ENCODE measurements around the gene NEUROD6.

Gene NEUROD6

DNA sequence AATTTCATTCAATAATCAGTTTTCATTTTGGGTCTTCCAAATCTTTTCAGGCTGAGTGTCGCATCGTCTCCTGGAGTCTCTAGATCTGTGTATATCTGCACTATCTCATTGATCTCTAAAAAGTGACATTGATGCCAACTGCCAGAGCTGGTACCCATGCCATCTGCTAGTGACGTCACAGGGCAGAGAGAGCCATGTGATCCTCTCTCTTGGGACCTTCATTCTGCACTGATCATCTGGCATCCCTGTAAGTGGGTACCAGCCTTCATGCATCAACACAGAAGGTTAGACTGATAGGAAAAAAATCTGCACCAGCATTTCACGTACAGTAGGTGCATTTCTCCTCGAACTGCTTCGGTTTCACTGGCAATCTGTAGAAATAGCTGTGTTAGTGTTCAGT is at the start of gene NEUROD6:
TSS of gene NEUROD6 (minus strand) at position 124 of the 400 bp plus-strand sequence. CDS start 1,458 bp downstream, outside the sequence.
- no peak for DNase-seq (ENCODE audit: low read depth, low spot score)

DNA sequence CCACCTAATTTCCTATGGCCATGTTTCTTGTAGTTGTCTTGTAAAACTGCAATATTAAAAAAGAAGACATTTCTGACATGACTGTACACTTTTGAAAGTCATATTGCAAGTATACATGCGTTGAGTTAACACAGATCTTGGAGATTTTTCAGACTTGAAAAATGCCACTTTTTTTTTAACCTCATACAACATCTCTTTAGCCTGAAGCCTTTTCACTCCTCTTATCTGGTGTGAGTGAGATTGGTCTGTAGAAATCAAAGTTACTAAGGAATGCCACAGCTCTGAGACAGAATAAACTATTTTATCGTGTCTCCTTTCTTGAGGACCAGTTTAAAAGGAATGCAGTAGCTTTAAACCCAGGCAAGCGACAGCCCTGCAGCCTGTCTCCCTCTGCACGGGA is 43.9 kb upstream of the NEUROD6 start:
- DNase-seq (ENCODE audit: low read depth, low spot score) = no peak

DNA sequence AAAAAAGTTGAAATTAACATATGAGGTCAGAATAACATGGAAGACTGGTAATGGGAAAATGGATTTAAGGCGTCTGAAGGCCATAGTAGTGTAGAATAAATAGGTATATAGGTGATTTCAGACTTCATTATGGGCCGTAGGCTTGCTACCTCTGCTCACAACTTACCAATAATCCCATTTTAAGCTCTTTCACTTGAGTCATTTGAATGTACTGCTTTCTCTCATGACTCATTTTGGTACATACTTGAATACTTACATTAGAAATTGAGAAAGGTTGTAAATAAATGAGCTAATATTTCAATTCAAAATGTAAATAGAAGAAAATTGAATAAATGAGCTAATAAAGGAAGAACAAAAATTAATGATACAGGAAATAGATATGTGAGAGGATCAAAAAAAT is 42.2 kb upstream of the NEUROD6 start:
- no peak for DNase-seq (ENCODE audit: low read depth, low spot score)

DNA sequence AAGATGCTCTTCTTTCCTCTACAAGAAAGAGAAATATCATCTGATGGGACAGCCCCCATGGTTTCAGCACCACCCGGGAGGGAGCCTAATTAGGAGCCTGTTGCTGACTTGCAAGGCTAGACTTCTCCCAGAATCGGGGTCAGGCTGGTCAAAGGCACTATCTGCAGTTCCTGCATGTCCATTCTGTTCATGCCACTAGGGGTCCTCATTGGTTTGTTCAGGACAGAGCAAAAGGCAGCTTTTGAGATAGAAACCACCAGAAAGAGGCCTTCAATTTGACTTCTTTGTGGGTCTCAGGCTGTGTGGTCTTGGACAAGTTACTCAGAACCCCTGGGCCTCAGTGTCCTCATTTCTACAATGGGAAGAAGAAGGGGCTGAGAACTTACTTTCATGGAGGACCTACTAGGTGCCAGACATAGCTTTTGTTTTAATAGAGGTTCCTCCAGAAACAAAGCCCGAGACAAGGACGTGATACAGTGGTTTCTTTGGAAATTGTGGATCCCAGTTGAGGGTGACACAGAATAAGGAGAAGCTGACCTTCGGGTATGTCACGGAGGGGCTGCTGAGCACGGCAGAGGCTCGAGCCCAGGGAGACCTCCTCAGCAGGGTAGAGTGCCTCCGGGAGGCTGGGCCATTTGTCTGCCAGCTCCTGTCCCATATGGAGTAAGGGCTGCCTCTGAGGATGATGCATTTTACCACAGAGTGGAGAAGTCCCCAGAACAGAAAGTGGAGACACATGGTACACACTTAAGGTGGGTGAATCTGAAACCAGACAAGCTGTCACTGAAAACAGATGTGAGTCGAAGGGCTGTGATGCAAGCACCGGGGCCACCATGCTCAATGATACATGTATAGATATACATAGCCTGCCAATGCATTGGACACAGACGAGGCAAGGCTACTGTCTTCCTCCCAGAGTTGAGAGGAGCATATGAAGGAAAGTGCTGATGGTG is 33.1 kb upstream of the NEUROD6 start:
- no peak for DNase-seq (ENCODE audit: low read depth, low spot score)

DNA sequence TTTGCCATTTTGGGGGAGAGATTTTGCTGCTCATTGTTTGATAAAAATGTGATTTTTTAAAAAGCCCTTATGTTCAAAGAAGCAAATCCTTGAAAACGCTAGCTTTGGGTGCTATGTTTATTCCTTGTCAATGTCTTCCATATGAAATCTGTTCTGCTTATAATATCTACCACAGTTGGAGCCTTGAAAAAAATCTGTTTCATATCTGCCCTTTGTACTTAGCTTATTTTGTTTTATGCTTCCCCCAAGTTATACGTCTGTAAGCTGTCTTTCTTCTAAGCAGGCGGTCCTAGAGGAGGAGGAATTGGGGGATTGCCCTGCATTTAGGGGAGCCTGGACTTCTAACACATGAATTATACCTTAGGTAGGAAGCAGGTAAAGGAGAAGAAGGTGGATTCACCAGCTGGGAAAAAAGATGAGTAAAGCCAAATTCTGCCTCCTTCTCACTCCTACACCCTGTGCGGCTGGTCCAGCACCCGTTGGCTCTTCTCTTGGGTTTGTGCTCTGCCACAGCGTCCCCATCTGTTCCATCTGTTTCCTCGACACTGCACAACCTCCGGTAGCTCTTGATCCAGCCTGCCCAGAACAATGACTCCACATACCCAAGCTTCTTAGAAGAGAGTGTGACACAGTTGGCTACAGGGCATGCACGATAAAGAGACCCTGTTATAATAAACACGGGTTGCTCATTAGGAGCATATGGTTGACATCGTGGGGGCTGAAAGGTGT is 31.9 kb upstream of the NEUROD6 start:
- no peak for DNase-seq (ENCODE audit: low read depth, low spot score)

DNA sequence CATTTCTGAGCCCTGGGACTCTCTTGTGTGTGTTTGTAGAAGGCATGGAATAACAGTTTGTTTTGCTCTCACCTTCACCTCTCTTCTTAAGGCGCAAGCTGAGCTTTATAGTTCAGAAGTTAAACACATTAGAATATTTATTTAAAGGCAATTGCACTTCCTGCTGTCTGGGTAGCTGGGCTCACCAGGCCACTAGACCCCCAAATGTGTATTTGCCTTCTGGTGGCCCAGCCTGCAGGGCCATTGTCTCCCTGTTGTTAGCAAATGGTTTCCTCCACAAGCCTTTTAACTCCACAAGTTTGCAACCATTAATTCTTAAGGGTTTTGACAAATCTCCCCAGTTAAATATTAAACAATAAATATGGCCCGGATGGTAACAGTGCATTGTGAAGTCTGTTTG is 31.1 kb upstream of the NEUROD6 start:
- no peak for DNase-seq (ENCODE audit: low read depth, low spot score)

DNA sequence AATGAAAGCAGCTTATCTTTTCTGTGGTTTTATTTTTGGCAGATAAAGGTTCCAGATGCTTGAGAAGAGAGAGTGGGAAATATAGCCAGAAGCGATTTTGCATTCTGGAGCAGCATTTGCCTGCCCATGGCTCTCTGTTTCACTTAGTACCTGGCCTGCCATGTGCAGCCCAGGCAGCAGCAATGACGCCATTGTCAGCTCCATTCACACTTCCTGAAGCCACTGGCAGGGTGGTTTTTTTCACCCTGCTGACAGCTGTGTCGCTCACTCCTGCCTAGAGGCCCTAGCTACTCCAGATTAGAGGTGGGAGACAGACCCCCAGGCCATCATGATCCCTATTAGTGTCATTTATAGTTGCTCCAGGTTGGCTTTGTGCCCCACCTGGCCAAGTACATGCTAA is 30.1 kb upstream of the NEUROD6 start:
- DNase-seq (ENCODE audit: low read depth, low spot score) = no peak

DNA sequence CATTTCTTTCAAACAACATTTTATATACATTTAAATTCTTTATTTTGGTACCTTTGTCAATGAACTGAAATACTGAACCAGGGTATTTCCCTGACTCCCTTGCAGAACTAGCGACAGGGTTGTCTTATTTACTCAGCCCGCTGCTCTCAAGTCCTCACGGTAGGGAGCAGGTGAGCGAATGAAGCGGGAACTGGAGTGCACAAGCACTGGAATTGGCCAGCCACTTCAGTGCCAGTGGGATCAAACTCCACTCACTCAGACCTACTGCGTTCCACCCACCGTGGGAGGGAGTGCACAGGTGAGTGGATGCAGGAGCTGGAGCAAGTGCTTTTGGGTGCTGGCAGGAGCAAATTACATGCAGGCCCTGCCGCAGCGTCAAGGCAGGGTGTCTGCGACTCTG is 28.1 kb upstream of the NEUROD6 start:
- no peak for DNase-seq (ENCODE audit: low read depth, low spot score)

DNA sequence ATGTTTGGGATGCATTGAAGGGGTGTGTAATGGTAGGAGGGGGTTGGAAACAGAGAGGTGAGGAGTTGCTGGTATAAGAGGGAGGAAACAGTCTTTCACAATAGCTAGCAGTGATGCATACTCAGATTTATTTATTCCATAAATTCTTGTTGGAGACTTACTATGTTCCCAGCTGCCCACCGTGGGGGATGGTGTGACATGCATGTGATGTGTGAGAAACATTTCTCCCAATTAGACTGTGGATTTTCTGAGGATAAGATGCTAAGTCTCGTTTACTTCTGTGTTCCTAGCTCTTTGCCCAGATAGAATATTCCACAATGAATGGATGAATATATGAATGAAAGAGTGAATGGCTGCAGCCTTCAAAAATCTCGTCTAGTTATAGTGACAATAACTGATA is 23.0 kb upstream of the NEUROD6 start:
- no peak for DNase-seq (ENCODE audit: low read depth, low spot score)

DNA sequence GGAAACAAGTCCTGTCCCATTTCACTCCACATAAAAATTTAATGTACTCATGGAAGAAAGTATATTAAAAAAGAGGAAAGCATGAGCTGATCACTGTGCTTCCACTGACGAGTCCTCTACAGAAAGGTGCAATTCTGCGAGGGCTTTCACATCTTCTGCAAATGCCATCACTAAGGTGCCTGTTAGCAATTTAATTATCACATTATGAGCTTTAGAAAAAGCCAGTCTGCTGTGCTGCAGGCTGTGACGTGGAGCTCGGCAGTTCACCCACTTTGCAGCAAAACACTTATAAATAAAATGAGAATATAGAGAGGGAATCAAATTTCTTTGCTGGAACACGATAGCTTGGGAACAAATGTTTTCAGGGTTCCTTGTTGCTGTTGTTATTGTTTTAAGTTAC is 22.5 kb upstream of the NEUROD6 start:
- no peak for DNase-seq (ENCODE audit: low read depth, low spot score)

DNA sequence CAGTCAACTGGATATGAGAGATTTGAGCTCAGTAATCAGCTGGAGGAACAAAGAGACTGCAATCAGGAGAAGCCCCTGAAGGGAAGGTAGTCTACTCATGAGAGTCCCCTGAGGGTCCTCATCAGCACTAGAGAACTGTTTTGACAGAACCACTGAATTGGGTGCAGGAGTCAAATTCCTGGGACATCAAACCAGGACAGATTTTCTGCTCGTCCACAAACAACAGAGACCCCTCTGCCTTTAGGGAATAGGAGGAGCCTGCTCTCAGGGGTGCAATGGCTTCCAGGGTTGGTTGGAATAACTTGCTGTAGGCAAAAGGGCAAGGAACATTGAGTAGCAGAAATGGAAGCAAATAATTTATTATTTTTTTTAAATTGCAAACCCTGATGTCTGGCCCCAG is 21.9 kb upstream of the NEUROD6 start:
- DNase-seq (ENCODE audit: low read depth, low spot score) = no peak

DNA sequence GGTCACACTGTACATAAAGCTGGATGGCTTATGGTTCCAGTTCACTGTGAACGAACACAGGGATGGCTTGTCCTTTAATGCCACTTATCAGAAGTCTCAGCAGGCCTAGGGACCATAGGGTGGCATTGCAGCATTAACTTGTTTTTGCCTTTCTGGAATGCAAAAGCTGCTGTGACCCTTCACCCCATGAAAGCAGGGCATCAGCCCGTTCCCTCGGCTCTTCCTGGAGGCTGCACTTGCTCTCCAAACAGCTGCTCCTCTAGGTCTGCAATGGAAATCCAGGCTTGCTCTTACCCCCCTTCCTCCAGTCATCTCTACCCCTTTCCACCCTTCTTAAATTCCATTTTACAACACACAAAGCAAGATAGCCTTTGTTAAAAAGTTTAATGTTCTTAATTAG is 17.9 kb upstream of the NEUROD6 start:
- DNase-seq (ENCODE audit: low read depth, low spot score) = no peak

DNA sequence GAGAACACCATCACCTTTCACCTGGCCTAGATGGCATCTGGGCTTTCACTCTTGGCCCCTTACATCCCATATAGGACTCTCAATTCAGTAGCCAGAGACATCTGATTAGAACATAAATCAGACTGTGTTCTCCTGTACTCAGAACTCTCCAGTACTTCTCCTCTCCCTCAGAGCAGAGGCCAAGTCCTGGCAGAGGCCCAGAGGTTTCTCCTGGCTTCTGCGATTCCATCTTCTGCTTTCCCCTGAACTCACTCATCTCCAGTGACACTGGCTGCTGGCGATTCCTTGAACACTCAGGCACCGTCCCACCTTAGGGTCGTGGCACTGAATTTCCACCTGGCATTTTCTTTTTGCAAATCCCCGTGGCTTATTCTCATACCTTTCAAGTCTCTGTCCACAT is 4.9 kb upstream of the NEUROD6 start:
- DNase-seq (ENCODE audit: low read depth, low spot score) = no peak

DNA sequence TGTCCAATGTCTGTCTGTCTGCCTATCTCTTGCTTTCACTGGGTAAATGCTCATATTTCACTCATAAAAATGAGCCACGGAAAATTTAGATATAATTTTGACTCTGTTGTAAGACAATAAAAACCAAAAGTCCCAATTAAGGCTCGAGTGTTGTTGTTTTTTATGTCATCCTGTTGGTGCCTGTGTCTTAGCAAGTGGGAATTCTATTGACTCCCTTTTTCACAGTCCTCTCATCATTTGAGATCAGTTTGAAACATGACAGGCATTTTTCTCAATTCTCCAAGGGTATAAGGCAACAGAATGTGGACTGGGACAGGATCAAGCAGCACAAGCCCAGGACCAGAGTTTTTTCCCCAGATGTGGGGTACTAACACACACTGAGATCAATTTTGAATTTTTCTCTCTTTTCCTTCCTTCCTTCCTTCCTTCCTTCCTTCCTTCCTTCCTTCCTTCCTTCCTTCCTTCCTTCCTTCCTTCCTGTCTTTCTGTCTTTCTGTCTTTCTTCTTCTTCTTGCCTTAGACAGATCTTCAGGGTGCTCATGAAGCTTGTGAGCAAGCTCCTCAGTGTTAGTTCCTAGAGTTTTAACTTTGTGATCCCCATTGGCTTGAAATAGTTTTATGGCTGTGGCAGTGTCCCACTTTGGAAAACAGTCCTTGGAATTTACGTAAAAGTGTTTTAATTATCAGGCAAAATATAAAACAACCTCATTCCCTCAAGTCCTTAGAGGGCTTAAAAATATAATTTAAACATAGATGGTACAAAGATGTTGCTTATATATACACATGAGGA is 3.2 kb upstream of the NEUROD6 start:
- DNase-seq (ENCODE audit: low read depth, low spot score) = no peak

DNA sequence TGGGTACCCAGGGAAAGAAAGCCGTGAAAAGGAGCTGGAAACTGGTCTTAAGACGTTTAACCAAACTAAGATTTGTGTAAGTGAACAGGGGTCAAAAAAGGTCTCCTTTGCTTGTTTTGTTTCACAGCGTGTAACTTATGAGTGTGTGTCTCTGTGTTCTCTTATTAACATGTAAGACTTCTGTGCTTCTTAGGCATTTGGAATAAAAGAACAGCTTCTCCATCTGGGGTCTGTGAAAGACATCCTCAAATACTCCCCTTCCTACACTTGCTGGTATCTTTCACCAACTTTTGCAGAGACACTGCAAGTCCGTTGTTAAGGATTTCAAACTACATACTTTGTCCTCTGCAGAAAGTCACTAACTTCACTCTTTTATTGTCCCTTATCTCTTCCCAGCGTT is 615 bp upstream of the NEUROD6 start:
- DNase-seq (ENCODE audit: low read depth, low spot score) = no peak

DNA sequence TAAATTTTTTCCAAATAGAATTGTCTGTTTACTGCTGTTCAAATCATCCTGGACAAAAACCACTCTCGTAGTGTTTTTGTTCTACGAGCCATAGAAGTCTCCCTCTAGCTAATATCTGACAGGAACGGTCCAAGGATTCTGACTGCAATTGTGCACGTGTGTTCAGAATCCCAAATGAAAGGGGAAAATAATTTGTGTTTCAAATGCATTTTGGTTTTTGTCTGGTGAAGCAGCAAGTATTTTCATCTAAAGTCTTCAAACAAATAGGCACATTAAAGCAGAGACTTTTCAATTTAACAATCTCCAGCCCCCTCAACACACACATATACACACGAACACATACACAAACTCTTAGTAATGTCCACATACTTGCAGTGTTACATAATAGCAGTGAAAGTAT is 475 bp downstream of the NEUROD6 start:
- no peak for DNase-seq (ENCODE audit: low read depth, low spot score)

DNA sequence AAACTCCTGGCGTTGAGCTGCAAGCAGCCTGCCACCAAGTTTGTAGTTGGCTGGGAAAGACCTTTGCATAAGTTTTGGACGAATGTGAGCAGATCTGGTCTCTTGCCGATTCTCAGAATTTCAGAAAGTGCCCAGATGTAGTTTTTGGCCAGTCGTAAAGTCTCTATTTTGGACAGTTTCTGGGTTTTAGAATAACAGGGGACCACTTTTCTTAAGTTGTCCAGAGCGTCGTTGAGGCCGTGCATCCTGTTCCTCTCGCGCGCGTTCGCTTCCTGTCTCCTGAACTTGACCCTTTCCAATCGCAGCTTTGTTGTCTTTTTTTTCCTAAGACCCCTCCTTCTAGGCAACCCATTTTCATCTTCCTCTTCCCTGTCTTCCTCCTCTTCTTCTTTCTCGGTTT is 1.8 kb downstream of the NEUROD6 start:
- DNase-seq (ENCODE audit: low read depth, low spot score) = no peak

DNA sequence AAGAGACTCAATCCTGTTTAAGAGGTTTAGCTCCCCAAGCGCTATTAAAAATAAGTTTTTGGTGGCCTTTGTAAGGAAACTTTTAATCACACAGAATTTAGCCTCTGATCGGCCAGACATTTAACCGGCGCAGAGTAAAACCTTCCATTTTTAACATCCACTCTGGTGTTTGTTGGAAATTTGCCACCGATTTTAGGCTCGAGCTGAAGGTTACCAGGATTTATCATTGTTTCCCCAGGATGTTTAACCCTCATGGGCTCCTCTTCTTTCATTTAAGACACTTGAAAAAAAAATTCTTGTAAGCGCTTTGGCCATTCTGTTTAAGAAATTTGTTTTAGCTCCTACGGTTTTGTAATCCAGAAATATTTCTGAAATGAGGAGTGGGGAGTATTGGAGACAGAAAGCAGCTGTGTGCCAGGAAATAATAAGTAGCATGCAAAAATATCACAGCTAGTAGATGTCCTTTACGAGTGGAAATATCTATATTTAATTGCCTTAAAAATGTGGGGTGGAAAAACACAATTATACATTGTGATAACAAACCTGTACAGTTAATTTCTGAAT is 3.4 kb downstream of the NEUROD6 start:
- DNase-seq (ENCODE audit: low read depth, low spot score) = no peak

DNA sequence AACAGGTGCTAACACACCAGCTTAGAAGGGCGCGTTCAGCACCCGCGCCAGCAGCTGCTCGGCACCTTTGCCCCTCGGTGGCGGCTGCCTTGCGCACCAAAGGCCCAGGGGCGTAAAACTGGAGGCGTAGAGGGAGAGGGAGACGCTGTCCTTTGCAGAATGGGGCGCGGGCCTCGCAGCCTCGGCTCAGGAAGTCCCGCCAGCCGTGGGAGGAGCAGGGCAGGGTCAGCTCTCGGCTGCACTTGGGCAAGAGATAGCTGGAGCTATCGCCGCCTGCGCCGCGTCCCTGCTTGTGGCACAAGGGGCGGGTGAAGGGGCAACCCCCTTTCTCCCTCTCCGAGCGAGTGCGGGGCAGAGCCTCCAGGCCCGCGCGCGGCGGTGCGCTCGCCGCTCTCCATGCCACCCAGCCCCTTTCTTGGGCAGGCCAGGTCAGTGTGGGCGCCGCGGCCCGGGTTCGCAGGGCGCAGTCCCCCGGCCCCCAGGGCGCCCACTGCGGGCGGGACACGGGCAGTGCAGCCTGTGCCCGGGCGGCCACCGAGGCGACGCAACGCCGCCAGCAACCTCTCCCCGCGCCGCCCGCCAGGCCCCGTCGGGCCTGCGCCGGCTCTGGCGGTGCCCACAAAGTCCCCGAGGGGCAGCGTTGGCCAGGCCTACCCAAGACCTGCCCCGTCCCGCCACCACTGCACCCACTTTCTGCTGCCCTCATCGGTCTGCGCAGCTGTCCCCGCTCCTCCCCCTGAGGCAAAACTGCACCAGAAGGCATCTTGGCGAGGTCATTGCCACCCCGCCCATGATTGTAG is 4.1 kb downstream of the NEUROD6 start:
- no peak for DNase-seq (ENCODE audit: low read depth, low spot score)

DNA sequence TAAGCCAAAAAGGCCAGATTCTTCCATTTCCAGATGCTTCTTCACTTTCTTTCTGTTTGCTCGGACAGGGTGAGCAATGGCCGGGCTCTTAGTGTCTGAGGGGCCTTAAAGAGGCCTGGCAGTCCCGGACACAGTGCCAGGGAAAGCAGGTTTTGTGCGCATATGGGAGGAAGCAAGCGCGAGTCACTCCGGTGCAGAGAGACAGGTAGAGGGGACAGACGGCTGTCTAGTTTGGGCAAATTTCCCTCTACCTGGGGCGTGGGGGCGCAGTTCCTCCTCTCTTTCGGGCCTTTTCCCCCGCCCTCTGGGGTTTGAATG is 4.7 kb downstream of the NEUROD6 start:
- no peak for DNase-seq (ENCODE audit: low read depth, low spot score)

DNA sequence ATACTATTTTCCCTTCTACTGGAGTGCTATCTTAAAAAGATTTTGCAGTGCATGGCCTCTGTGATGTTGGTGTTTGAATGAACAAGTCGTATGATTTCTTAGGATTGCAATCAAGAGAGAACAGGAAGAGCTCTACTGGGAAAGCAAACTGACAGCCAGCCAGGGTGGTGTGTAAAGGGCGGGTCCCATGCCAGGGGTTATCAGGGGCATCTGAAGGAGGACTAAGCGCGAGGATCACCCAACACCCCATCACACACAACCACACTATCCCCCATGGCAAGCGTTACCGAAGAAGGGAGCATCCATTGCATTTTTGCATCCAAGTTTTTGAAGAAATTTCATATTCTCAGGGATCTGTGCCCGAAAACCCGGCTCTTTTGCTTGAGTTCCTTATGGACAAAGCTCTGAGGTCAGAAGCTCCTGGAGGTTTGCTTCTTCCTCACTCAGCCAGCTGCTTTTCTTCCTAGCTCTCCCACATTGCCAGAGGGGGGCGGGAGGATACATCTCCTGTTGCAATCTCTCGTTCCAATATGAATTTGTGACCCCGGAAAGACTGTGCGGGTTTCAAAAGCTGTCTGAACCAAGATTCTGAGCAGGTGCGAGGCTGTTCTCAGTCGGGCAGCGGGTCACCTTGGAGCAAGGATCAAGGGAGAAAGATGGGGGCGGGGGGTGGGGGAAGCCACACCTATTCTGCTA is 5.2 kb downstream of the NEUROD6 start:
- DNase-seq (ENCODE audit: low read depth, low spot score) = no peak
